GM19438 (cell line): ENCODE measurements around the gene ZDHHC9.

Experiments
- ATAC-seq: cut with Tn5 transposase; IDR thresholded peaks from one replicate; pipeline ENCODE4 v1.9.1; 2021; ENCODE audit warnings: low read depth; ENCODE audit not compliant: unreplicated experiment

The ZDHHC9 gene

DNA sequence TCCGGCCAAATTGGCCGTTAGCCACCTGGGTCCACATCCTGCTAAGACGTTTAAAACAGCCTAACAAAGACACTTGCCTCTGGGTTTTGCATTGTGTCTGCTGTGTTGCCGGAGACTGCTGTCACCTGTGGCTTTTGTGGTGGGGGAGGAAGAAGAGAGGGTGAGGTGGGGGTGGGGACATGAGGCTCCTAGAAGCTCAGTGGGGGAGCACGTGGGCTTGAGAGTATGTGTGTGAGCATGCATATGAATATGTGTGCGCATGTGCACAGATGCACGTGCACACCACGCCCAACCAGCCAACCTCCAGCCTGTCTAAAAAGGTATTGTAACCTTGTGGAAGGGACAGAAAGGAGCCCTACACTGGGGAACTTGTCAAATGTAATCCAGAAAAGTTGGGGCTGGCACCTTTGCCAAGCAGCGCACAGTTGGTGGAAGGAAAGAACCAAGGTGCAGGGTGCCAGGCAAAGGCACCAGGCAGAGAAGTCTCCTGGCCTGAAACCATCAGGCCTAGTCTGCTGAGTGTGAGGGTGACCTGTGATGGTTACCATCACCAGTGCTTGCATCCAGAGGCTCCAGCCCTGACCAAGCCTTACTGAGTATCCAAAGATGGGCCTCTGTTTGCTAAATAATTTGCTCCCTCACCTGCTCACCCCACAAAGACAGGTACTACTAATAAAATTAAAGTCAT, 74.1 kb downstream of the ZDHHC9 start:
- peak; percentile 31 for ATAC-seq

- no peak for ATAC-seq
Observed at GRCh38 chrX:129768586-129769466, 74.9 kb downstream of the ZDHHC9 start.

- no peak for ATAC-seq
Observed at GRCh38 chrX:129768186-129768585, 75.5 kb downstream of the ZDHHC9 start.

DNA sequence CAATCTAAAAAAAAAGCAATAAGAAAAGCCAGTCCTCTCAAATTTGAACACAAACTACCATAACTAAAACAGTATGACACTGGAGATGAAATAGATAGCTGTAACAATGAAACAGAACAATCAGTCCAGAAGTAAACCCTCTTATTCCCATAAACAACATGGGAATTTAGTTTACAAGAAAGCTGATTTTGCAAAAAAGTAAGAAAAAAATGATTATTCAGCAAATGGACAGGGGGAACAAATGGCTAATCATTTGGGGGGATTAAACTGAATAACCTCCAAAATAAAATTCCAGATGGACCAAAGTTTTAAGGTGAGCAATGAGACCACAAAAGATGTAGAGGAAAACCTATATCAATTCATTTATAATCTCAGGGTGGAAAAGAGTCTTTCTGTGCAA, 80.0 kb downstream of the ZDHHC9 start:
- no peak for ATAC-seq

GRCh38 chrX:129762448-129762847, 81.2 kb downstream of the ZDHHC9 start:
- no peak for ATAC-seq

GRCh38 chrX:129761596-129761995, 82.1 kb downstream of the ZDHHC9 start:
- ATAC-seq: no peak

DNA sequence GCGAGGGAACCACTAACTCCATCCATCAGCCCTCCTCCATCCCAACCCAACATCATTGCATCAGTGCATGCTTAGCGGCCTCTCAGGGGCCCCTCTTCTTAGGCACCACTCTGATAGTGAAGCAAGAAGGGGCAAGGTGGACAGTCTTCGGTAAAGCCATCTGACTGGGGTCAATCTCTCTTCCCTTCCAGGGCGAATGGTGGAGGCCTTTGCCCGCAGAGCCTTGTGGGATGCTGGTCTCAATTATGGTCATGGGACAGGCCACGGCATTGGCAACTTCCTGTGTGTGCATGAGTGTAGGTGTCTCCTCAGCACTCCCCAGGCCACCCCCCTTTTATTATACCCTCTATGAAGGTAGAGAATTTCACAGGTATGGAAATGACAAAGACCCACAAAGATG, 82.7 kb downstream of the ZDHHC9 start:
- ATAC-seq: no peak

DNA sequence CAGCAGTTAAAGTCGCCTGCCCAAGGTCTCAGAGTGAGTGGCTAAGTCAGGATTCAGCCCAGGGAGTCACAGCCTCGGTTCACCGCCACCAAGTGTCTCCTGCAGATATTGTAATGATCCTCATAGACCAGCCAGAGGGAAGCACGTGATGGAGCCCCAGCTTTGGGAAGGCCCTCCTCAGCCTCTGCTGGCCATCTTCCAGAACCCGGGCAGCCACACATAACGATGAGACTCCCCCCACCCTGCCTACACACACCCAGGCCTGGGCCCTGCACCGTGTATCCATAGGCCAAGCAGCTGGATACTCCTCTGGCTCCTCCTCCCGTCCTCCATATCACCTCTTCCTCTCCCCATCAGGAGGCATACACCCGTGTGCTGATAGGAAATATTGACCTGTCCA, 83.5 kb downstream of the ZDHHC9 start:
- ATAC-seq: no peak

DNA sequence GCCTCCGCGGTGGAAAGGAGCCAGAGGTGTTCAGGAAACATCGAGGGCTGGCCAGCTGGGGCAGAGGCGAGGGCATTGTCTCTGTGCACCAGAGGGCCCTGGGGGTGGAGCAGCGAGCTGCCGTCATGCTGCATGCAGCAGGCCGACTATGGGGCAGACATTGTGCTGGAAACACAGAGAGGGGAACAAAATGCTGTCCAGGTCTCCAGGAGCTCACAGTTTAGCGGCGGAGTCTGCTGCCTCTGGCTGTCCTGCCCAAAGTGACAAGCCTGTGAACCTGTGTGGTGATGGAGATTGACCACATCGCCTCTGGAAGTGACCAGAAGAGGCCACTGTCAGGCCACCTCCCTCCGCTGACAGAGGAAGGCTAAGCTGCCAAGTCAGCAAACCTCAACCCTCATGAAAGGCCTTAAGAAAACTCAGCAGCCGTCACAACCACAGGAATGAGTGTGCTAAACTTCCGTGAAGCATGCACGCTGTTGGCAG, 84.1 kb downstream of the ZDHHC9 start:
- peak; percentile 41 for ATAC-seq

GRCh38 chrX:129755779-129756650, 87.7 kb downstream of the ZDHHC9 start:
- peak; percentile 45 for ATAC-seq

- no peak for ATAC-seq
Observed at GRCh38 chrX:129754056-129755024, 89.3 kb downstream of the ZDHHC9 start.
